Stimulated activated CD8-positive, alpha-beta memory T cell treated with anti-CD3 and anti-CD28 coated beads, Interleukin-7, amount 100 ng/mL, for 1 hour (primary cell): ENCODE measurements around the gene OPN1MW2.
"Not testable (repeated sequence)": the region's sequence is repeated elsewhere in the genome, so short reads cannot be mapped to it uniquely, and the experiment has no call there.

Source experiments
- DNase-seq, 2 donors: peaks; one replicate each; pipeline ENCODE4 v3.0.0-alpha.2; 2020; ENCODE audit warnings: low read depth in 2 of 2

OPN1MW2 gene

DNA sequence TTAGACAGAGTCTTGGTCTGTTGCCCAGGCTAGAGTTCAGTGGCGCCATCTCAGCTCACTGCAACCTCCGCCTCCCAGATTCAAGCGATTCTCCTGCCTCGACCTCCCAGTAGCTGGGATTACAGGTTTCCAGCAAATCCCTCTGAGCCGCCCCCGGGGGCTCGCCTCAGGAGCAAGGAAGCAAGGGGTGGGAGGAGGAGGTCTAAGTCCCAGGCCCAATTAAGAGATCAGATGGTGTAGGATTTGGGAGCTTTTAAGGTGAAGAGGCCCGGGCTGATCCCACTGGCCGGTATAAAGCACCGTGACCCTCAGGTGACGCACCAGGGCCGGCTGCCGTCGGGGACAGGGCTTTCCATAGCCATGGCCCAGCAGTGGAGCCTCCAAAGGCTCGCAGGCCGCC is at the start of gene OPN1MW2:
OPN1MW2 (plus strand) TSS at position 301 of the 400 bp plus-strand sequence; CDS start at position 361, 60 bp downstream.
- DNase-seq = not testable (repeated sequence)

DNA sequence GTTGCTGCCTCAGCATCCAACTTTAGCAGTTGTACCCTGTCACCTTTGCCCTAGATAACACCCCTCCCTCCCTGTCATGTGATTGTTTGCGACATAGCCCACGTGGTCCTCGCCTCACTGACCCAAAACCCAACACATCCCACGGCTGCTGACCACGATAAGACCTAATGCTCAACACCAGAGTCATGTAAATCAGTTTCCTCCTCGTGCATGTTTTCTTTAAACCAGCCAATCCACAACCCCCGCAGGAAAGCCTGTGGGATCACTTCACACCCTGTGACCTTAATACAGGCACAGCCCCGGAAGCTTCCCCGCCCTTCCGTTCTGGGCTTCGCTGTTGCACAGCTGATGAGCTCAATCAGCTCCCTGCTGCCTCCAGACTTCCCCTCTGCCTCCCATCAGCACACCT is 47.0 kb upstream of the OPN1MW2 start:
- not testable (repeated sequence) for DNase-seq

DNA sequence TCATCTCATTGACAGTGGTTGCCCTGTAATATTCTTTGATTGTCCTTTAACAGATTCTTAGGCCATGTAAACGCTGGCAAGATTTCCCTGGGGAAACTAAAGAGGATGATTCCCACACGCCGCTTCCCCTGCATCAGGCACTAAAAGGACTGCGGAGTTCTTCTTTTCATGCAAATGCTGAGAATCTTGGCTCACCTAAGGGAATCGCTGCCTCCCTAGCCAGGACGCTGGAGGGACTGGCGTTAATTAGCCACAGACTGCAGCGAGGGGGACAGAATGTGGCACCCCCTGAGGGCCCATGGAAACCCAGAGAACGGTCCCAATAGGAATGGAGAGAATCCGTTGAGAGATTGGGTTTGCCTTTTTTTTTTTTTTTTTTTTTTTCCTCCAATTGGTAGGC is 45.2 kb upstream of the OPN1MW2 start:
- not testable (repeated sequence) for DNase-seq

DNA sequence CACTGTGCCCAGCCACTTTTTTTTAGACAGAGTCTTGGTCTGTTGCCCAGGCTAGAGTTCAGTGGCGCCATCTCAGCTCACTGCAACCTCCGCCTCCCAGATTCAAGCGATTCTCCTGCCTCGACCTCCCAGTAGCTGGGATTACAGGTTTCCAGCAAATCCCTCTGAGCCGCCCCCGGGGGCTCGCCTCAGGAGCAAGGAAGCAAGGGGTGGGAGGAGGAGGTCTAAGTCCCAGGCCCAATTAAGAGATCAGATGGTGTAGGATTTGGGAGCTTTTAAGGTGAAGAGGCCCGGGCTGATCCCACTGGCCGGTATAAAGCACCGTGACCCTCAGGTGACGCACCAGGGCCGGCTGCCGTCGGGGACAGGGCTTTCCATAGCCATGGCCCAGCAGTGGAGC is 37.3 kb upstream of the OPN1MW2 start, which contains the start of gene OPN1MW:
OPN1MW (plus strand) TSS at position 301 of the 400 bp plus-strand sequence; CDS start at position 383, 82 bp downstream.
- DNase-seq = not testable (repeated sequence)

DNA sequence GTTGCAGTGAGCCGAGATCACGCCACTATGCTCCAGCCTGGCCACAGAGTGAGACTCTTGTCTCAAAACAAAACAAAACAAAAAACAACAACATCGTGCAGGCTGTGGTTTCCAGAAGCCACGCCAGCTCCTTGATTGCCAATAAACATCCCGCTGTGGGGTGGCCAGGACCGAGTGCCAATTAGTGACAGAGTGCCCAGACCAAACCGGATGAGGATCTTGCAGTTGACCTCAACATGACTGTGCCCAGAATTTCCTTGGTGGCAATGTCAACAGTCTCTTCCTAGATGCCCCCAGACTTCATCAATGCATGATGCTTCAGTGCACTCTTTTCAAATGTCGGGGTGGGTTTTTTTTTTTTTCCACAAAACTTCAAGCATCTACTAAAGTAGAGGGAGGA is 35.8 kb upstream of the OPN1MW2 start:
- DNase-seq = not testable (repeated sequence)

DNA sequence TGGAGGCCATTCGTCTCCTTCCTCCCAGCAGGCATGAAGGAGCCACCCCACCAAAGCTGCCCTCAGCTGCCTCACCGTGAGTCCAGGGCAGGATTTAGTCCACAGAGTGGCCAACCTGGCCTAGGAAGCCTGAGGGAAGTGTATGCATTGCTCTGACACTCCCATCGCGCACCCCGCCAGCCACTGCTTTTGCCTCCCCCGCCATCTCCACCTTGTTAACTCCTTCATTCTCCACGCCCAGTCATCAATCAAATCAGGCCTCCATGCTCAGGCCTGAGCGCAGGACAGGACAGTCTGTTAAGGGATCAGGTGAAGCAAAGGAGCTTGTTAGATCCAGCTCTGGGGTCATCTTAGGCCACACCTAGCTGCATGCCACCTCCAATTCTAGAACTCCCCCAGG is 26.7 kb upstream of the OPN1MW2 start:
- DNase-seq = not testable (repeated sequence)

DNA sequence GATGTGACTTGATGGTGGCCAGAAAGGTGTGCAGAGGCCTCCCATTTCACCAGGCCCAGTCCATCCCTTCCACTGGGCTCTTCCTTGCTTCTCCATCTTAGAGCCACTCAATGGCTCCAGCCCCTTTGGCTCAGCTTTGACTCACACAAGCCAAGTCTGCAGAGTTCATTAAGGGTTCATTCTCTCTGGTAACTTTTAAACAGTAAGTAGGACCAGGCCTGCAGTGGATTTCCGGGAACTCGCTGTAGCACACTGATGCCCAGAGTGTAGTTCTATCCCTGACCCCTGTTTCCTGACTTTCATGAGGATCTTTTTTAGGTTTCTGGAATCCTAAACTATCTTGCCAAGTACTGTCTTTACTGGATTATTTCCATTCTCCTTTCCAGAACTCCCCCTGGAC is 25.2 kb upstream of the OPN1MW2 start:
- DNase-seq = not testable (repeated sequence)

DNA sequence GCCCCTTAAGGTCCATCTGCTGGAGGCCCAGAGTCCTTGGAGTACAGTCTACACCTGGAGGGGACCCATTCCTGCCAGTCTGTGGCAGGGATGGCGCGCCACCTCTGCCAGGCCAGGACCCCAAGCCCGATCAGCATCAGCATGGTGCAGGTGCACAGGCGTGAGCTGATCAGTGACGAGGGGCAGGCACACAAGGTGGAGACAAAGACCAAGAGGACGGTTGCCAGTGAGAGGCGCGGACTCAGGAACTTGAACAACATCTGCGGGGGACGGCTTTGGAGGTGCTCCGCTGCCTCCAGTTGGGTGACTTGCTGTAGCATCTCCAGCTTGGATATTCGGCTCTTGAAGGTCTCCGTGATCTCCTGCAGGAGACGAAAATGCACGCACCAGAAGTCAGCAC is 23.1 kb upstream of the OPN1MW2 start:
- not testable (repeated sequence) for DNase-seq

DNA sequence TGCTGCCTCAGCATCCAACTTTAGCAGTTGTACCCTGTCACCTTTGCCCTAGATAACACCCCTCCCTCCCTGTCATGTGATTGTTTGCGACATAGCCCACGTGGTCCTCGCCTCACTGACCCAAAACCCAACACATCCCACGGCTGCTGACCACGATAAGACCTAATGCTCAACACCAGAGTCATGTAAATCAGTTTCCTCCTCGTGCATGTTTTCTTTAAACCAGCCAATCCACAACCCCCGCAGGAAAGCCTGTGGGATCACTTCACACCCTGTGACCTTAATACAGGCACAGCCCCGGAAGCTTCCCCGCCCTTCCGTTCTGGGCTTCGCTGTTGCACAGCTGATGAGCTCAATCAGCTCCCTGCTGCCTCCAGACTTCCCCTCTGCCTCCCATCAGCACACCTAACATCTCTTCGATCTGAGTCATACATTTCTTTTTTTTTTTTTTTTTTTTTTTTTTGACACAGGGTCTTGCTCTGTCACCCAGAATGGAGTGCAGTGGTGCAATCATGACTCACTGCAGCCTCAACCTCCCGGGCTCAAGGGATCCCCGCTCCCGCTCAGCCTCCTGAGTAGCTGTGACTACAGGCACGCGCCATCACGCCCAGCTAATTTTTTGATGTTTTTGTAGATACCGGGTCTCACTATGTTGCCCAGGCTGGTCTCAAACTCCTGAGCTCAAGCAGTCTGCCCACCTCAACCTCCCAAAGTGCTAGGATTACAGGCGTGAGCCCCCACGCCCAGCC is 9.7 kb upstream of the OPN1MW2 start:
- not testable (repeated sequence) for DNase-seq

DNA sequence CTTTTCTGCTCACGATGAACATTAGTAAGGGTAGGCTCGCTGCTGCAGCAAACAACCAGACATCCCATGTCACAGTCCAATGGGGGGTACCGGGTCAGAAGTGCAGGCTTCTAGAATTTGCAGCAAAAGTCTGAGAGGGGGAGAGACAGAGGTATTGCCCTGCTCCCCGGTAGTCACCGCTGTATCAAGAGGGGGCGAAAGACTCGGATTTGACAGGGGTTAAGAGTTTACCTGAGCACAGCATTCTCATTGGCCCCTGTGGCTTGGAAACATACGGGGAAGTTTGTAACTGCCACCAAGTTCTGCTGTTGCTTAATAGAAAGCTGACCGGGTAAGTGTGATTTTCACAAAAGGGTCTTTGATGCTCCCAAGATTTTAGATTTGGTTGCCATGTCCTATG is 8.5 kb upstream of the OPN1MW2 start:
- not testable (repeated sequence) for DNase-seq

DNA sequence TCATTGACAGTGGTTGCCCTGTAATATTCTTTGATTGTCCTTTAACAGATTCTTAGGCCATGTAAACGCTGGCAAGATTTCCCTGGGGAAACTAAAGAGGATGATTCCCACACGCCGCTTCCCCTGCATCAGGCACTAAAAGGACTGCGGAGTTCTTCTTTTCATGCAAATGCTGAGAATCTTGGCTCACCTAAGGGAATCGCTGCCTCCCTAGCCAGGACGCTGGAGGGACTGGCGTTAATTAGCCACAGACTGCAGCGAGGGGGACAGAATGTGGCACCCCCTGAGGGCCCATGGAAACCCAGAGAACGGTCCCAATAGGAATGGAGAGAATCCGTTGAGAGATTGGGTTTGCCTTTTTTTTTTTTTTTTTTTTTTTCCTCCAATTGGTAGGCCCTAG is 8.1 kb upstream of the OPN1MW2 start:
- DNase-seq = not testable (repeated sequence)

DNA sequence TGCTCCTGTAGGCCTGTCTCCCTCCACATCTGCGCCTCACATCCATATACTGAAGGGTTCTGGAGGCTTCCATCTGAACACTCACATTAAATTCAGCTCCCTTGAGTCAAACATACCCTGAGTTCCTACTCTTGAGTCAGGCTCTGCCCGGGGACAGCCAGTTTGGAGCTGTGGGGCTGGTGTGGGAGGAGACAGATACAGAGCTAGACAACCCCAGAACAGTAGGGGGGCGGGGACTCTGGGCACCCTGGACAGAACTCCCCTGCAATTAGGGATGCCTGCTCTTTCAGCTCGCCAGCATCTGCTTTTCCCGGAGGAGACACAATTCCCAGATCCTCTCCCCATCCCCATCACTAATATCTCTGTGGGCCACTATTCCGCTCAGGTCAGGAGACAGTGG is 5.7 kb downstream of the OPN1MW2 start:
- not testable (repeated sequence) for DNase-seq

DNA sequence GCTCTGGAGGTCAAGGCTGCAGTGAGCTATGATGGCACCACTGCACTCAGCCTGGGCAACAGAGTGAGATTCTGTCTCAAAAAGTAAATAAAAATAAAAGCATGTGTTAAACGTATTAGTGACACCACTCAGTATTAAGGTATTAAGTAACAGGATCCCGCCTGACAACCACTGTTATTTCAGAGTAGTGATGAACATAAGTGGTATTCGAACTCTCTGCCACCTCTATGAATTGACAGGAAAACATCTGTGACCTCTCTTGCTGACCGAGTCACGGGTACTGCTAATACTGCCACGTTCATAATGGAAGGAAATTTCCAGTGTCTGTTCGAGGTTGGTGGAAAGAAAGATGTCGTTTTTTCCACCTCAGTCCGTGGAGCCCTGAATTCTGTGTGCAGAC is 7.2 kb downstream of the OPN1MW2 start:
- DNase-seq = not testable (repeated sequence)

DNA sequence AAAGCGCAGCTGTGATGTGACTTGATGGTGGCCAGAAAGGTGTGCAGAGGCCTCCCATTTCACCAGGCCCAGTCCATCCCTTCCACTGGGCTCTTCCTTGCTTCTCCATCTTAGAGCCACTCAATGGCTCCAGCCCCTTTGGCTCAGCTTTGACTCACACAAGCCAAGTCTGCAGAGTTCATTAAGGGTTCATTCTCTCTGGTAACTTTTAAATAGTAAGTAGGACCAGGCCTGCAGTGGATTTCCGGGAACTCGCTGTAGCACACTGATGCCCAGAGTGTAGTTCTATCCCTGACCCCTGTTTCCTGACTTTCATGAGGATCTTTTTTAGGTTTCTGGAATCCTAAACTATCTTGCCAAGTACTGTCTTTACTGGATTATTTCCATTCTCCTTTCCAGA is 11.9 kb downstream of the OPN1MW2 start:
- DNase-seq = not testable (repeated sequence)

DNA sequence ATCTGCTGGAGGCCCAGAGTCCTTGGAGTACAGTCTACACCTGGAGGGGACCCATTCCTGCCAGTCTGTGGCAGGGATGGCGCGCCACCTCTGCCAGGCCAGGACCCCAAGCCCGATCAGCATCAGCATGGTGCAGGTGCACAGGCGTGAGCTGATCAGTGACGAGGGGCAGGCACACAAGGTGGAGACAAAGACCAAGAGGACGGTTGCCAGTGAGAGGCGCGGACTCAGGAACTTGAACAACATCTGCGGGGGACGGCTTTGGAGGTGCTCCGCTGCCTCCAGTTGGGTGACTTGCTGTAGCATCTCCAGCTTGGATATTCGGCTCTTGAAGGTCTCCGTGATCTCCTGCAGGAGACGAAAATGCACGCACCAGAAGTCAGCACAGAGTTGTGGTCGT is 14.1 kb downstream of the OPN1MW2 start:
- not testable (repeated sequence) for DNase-seq

DNA sequence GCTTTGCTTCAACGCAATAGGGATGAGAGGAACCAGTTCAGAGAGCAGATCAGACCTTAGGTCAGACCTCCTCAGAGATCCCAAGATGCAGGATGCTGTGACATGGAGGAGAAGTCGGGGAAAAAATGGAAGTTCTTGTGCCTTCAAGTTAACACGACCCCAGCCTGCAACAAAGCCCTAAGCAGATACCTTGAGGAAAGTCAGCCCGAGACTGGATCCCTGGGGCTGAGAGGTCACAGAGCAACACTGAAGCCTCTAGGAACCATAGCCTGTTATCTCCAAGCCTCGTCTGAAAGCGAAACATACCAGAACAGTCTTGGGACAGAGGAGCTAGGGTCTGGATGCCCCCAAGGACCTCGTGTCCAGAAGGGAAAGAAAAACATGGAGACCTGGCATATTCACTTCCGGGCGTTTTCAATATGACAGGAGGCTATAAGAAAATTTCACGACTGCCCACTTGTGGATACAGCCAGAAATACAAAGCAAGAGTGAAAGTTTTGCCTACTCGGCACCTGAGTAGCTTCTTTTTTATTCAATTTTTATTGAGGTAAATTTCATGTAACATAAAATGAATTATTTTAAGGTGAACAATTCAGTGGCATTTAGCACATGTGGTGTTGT is 19.5 kb downstream of the OPN1MW2 start:
- DNase-seq = not testable (repeated sequence)

DNA sequence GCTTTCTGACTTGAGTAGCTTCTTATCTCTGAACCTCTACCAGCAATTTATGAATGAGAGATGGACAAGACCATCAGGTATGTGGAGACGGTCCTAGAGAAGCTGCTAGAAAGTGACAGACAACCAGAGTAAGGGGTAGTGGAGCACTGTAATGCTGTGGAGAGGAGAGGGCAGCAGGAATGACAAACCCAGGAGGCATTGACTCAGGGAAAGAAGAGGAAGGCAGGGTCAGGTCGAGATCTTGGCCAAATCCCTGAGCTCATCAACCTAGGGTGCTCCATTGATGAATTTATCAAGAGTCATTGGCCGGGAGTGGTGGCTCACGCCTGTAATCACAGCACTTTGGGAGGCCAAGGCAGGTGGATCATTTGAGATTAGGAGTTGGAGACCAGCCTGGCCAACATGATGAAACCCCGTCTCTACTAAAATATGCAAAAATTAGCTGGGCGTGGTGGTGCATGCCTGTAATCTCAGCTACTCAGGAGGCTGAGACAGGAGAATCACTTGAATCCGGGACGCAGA is 20.5 kb downstream of the OPN1MW2 start:
- not testable (repeated sequence) for DNase-seq

DNA sequence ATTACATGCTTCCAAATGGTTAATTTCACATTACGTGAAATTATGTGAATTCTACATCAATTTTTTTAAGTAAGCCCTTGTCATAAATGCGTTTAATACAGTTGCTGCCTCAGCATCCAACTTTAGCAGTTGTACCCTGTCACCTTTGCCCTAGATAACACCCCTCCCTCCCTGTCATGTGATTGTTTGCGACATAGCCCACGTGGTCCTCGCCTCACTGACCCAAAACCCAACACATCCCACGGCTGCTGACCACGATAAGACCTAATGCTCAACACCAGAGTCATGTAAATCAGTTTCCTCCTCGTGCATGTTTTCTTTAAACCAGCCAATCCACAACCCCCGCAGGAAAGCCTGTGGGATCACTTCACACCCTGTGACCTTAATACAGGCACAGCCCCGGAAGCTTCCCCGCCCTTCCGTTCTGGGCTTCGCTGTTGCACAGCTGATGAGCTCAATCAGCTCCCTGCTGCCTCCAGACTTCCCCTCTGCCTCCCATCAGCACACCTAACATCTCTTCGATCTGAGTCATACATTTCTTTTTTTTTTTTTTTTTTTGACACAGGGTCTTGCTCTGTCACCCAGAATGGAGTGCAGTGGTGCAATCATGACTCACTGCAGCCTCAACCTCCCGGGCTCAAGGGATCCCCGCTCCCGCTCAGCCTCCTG is 28.0 kb downstream of the OPN1MW2 start:
- DNase-seq = not testable (repeated sequence)

DNA sequence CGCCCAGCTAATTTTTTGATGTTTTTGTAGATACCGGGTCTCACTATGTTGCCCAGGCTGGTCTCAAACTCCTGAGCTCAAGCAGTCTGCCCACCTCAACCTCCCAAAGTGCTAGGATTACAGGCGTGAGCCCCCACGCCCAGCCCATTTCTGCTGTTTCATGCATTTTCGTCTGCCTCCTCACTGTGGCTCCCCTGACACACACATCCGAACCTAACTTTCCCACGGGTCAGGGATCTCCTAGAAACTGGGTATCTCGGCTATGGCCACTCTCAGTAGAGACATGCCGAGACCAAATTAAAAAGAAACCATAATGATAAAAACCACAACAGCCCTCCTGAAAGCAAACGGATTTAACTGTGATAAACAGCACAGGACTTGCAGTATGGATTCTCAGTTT is 28.5 kb downstream of the OPN1MW2 start:
- not testable (repeated sequence) for DNase-seq

DNA sequence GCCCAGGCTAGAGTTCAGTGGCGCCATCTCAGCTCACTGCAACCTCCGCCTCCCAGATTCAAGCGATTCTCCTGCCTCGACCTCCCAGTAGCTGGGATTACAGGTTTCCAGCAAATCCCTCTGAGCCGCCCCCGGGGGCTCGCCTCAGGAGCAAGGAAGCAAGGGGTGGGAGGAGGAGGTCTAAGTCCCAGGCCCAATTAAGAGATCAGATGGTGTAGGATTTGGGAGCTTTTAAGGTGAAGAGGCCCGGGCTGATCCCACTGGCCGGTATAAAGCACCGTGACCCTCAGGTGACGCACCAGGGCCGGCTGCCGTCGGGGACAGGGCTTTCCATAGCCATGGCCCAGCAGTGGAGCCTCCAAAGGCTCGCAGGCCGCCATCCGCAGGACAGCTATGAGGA is 37.7 kb downstream of the OPN1MW2 start, which contains the start of gene OPN1MW3:
OPN1MW3 (plus strand) TSS at position 301 of the 400 bp plus-strand sequence; CDS start at position 339, 38 bp downstream.
- DNase-seq = not testable (repeated sequence)

DNA sequence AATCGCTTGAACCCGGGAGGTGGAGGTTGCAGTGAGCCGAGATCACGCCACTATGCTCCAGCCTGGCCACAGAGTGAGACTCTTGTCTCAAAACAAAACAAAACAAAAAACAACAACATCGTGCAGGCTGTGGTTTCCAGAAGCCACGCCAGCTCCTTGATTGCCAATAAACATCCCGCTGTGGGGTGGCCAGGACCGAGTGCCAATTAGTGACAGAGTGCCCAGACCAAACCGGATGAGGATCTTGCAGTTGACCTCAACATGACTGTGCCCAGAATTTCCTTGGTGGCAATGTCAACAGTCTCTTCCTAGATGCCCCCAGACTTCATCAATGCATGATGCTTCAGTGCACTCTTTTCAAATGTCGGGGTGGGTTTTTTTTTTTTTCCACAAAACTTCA is 39.2 kb downstream of the OPN1MW2 start:
- DNase-seq = not testable (repeated sequence)

DNA sequence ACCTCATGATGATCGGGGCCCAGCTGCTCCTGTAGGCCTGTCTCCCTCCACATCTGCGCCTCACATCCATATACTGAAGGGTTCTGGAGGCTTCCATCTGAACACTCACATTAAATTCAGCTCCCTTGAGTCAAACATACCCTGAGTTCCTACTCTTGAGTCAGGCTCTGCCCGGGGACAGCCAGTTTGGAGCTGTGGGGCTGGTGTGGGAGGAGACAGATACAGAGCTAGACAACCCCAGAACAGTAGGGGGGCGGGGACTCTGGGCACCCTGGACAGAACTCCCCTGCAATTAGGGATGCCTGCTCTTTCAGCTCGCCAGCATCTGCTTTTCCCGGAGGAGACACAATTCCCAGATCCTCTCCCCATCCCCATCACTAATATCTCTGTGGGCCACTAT is 43.5 kb downstream of the OPN1MW2 start:
- not testable (repeated sequence) for DNase-seq
